COR-L47 (cell line): Measurements from ENCODE around the gene DLG3.

Experiments used
- DNase-seq: peaks from one replicate; lab custom pipeline; 2025; lab: John Stamatoyannopoulos, UW

DLG3 gene

DNA sequence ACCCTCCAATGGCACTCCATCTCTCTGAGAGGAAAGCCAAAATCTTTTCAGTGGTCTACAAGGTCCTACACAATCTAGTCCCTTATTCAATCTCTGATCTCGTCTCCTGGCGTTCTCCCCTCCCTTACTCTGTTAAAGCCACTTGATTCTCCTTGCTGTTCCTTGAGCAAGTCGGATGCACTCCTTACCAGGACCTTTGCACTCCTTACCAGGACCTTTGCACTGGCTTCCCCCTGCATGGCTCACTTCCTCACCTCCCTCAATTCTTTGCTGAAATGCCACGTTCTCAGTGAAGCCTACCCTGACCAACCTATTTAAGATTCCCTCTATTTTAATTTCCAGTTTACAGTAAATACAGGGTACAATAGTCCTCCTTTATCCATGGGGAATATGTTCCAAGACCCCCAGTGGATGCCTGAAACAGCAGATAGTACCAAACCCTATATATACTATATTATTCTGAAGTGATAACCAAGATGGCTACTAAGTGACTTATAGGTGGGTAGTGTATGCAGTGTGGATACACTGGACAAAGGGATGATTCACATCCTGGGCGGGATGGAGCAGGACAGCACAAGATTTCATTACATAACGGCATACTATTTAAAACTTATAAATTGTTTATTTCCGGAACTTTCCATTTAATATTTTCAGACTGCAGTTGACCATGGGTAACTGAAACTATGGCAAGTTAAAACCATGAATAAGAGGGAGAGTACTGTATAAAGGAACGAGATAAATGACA lies 6.5 kb upstream of the DLG3 start:
- DNase-seq = no peak

- DNase-seq = no peak
These were observed 5.6 kb upstream of the DLG3 start for GRCh38 chrX:70439016-70439415.

DNA sequence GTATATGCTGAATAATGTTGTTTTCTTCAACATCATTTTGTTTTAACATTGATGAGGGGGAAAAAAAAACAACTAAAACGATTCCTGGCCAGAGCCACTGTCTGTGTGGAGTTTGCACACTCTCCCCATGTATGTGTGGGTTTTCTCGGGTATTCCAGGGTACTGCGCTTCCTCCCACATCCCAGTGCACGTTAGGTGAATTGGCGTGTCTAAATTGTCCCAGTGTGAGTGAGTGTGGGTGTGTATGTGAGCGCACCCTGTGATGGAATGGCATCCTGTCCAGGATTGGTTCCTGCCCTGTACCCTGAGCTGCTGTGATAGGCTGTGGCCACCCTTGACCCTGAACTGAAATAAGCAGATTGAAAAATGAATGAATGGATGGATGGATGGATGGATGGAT lies 2.4 kb upstream of the DLG3 start:
- no peak for DNase-seq

- no peak for DNase-seq
These were observed 466 bp downstream of the DLG3 start for GRCh38 chrX:70444946-70445656.

GRCh38 chrX:70445951-70446350 lies 1.3 kb downstream of the DLG3 start:
- DNase-seq = no peak

DNA sequence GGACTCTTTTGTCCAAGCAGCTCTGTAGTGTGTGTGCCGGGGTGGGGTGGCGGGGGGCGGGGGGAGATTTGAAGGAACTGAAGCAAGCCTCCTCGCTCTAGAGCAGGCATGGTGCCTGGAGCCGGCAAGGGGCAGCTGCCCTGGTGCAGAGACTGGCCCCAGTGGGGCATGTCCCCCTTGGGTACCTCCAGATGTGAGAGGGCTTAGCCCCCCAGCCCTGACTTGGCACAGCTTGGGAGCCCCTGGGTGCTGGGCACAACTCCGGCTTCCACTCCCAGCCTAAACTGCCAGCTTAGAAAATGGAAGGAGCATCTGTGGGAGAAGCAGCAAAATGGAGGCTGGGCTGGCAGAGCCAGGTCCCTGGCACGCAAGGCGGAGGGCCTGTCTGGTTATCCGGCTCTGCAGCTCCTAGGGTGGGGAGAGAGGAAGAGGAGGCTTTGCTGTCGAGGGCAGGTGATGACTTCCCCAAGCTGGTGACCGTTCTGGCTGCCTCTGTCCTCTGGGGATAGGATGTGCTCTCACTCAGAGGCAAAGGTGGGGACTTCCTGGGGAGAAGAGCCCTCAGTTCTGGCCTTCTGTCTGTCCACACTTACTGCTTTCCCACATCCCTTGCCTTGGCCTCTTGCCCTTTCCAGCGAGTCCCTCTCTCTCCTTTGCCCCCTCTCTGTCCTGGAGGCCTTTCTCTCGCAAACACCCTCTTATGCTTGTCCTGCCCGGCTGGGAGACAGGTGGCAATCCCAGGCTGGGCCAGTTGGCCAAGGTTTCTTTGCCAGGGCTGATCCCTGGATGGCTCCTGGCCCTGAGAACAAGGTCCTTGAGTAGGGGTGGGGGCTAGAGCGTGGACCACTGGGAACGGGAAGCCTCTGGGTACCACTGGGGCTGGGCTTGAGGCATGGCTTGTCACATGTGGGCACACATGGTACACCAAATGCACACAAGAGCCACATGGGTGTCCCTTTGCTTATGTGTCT lies 2.0 kb downstream of the DLG3 start:
- DNase-seq = no peak

DNA sequence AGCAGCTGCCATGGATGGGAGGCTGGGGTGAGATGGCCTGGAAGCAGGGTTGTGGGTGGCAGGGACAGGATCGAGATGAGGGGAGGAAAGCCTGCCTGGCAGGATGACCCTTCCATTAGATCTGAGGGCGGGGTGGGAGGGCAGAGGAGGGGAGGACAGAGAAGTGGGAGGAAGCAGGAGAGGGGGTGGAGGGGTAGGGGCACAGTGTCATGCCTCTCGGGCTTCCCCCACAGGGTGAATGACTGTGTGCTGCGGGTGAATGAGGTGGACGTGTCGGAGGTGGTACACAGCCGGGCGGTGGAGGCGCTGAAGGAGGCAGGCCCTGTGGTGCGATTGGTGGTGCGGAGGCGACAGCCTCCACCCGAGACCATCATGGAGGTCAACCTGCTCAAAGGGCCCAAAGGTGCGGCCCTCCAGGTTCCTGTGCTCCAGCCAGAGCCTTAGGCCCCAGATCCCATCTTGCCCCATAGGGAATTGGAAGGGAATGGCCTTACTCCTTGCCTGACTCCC lies 4.9 kb downstream of the DLG3 start:
- DNase-seq = no peak

GRCh38 chrX:70452143-70452733 lies 7.6 kb downstream of the DLG3 start:
- DNase-seq = no peak

DNA sequence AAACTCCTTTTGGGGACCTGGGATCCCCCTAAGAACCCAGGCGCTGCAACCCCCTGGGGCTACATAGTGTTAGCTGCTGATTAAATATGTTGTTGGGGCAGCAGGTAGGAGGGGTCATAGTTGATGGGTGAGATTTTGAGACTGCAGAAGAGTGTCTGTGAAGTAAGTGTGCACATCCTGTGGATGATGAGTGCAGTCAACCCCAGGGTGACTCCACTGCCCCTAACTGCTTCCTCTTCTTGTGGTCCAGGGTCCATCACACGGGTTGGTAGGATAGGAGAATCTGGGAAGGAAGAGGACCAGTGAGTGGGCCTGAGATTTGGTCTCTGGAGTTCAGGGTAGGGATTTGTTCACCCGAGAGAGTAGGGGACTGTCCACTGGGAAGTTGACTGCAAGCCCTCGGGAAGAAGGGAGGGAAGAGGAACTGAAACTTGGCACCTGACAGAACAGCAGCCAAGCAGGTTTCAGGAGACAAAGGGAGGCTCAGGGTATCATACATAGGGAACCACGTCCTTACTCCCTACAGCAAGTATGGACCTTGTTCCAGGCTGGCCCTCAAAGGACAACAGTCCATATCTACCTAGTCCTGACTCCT lies 8.5 kb downstream of the DLG3 start:
- DNase-seq = no peak

GRCh38 chrX:70454441-70455365 lies 10.1 kb downstream of the DLG3 start:
- peak; percentile 88 for DNase-seq

GRCh38 chrX:70455366-70456202 lies 10.9 kb downstream of the DLG3 start:
- no peak for DNase-seq

GRCh38 chrX:70456256-70456655 lies 11.6 kb downstream of the DLG3 start:
- DNase-seq = no peak

DNA sequence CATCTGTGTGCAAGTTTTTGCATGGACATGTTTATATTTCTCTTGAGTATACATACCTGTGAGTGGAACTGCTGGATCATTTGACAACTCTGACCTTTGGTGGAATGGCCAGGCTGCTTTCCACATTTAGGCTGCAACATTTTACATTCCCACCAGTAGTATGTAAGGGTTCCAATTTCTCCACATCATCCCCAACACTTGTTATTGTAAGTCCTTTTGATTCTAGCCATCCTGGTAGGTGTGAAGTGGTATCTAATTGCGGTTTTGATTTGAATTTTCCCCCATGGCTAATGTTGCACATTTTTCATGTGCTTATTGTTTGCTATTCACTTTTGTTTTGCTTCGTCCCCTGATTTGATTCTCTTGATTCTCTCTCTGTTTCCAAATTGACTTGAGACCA lies 16.4 kb downstream of the DLG3 start:
- no peak for DNase-seq

DNA sequence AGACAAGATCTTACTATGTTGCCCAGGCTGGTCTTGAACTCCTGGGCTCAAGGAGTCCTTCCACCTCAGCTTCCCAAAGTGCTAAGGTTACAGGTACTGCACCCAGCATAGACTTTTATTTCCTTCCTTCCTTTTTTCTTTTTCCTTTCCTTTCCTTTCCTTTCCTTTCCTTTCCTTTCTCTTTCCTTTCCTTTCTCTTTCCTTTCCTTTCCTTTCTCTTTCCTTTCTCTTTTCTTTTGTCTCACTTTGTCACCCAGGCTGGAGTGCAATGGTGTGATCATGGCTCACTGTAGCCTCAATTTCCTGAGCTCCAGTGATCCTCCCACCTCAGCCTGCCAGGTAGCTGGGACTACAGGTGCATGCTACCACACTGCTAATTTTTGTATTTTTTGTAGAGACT lies 19.4 kb downstream of the DLG3 start:
- no peak for DNase-seq

DNA sequence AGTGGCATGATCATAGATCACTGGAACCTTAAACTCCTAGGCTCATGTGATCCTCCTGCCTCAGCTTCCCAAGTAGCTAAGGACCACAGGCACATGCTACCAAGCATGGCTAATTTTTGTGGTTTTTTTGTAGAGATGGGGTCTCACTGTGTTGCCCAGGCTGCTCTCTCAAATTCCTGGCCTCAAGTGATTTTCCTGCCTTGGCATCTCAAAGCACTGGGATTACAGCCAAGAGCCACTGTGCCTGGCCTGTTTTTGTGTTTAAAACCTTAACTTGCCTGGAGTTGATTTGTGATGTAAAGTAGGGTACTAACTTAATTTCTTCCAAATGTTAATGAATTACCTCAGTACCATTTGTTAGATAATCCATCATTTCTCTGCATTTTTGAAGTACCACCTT lies 22.3 kb downstream of the DLG3 start:
- no peak for DNase-seq

DNA sequence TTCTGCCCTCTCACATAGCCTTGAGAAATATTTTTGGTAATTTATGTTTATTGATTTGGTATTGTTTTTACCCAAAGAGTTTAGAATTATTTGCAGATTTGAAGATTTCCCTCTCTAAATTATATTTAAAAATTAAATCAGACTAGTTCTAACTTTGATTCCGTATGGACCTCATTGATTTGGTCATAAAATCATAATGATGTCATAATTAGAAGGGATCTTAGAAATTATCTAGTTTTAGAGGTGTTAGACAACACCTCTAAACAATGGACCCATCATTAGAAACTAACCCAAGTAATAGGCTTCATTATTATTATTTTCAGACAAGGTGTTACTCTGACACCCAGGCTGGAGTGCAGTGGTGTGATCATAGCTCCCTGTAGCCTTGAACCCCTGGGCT lies 24.1 kb downstream of the DLG3 start:
- DNase-seq = no peak

- no peak for DNase-seq
These were observed 26.2 kb downstream of the DLG3 start for GRCh38 chrX:70470850-70471289.

- no peak for DNase-seq
These were observed 31.7 kb downstream of the DLG3 start for GRCh38 chrX:70476166-70476933.
